GM21367 (cell line): Measurements from ENCODE around the gene SMCHD1.
"Not testable (repeated sequence)": the region's sequence is repeated elsewhere in the genome, so short reads cannot be mapped to it uniquely, and the experiment has no call there.

Source experiments
- ATAC-seq: cut with Tn5 transposase; IDR thresholded peaks from one replicate; pipeline ENCODE4 v1.9.1; 2021; ENCODE audit not compliant: unreplicated experiment

Gene SMCHD1

DNA sequence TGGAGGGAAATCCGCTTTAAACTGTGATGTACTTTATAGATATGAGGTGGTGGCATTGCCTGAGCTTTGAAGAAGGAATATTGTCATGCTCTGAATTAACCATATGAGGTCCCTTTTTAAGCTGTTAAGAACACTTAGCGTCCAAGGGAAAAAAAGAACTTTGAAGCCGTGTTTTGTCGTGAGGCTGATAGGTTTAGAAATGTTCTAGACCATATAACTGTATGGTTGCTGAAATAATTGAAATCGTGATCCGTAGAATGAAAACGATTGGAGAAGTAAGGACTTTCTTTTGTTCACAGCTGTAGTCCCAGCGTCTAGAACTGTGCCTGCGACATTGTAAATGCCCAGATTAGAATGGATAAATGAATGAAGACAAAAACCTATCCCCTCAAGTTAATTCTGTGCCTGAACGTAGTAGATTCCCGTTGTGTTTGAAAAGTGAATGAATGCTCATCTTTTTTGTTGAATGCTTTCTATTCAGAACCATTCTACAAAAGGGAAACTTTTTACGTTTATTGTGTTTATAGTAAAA, 1.5 kb downstream of the SMCHD1 start:
- no peak for ATAC-seq

DNA sequence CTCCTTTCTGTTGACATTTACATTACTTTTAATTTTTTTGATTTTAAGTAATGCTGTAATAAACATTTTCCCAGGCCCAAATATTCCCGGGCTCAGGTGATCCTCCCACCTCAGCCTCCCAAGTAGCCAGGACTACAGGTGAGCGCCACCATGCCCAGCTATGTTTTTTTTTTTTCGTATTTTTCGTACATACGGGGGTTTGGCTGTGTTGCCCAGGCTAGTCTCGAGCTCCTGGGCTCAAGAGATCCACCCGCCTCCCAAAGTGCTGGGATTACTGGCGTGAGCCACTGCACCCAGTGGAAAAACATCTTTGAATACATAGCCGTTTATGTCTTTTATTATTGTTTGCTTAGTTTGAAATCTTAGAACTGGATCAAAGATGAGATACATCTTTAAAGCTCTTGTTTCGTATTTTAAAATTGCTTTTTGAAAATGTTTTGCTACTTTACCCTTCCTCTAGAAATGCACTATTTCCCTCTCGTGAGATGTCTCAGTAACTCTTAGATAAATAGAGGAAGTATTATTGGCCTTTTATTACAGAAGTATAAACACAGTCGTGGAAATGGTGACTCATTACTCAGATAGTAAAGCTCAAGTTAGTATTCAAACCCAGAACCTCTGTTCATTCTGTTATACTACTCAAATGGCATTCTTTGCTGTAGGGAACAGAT, 2.4 kb downstream of the SMCHD1 start:
- no peak for ATAC-seq

DNA sequence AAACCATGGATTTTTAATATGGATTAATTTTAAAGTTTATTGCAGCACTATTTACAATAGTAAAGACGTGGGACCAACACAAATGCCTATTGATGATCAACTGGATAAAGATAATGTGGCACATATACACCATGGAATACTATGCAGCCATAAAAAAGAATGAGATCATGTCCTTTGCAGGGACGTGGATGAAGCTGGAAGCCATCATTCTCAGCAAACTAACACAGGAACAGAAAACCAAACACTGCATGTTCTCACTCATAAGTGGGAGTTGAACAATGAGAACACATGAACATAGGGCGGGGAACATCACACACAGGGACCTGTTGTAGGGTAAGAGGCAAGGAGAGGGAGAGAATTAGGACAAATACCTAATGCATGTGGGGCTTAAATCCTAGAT, 5.3 kb downstream of the SMCHD1 start:
- not testable (repeated sequence) for ATAC-seq

- ATAC-seq, result not testable (repeated sequence)
These were observed 6.8 kb downstream of the SMCHD1 start for GRCh38 chr18:2662288-2662687.

- no peak for ATAC-seq
These were observed 7.5 kb downstream of the SMCHD1 start for GRCh38 chr18:2662990-2663389.

- no peak for ATAC-seq
These were observed 16.9 kb downstream of the SMCHD1 start for GRCh38 chr18:2672410-2672809.

DNA sequence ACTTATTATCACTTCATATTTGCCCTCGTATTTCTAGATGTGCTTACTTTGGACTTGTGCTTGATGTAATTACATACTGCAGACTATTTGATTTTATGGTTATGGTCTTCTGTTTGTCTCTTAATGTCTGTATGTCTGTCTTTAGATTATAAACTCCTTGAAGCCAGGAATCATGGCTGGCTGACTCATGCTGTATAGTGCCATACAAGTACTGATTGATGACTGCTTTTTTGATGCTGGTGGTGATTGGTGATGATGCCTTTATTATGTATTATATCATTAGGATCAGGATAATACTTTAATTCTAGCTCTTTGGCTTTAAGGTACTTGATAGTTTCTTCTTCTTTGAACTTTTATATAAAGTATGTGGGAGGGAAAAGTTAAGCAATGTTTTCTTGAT, 17.3 kb downstream of the SMCHD1 start:
- no peak for ATAC-seq

DNA sequence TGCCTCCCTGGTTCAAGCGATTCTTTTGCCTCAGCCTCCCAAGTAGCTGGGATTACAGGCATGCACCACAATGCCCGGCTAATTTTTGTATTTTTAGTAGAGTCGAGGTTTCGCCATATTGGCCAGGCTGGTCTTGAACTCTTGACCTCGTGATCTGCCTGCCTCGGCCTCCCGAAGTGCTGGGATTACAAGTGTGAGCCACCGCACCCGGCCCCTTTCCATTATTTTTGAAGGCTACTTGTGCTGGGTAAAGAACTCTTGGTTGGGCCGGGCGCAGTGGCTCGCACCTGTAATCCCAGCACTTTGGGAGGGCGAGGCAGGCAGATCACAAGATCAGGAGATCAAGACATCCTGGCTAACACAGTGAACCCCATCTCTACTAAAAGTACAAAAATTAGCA, 23.4 kb downstream of the SMCHD1 start:
- ATAC-seq, result not testable (repeated sequence)

DNA sequence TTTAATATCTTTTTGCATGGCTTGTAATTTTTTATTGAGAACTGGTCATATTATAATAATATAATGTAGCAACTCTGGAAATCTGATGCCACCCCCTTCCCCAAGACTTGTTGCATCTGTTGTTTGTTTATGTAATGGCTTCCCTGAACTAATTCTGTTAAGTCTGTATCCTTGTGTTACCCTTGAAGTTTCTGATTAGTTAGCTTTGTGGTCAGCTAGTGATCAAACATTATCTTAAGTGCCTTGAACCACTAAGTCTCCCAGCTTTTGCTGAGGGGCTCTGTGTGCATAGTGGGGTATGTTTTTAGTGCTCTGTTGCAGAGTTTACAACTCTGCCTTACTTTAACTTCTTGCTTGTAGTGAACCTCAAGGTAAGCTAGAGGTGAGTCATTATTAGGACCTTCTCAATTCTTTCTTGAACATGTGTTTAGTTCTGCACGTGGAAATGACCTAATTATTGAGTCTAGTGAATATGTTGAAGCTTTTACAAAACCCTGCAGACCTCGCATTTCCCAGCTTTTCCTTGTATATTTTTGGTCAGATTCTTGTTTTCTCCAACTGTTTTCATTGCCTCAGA, 24.8 kb downstream of the SMCHD1 start:
- ATAC-seq, result no peak

GRCh38 chr18:2681993-2682603, 26.6 kb downstream of the SMCHD1 start:
- ATAC-seq, result no peak

GRCh38 chr18:2683055-2683454, 27.5 kb downstream of the SMCHD1 start:
- no peak for ATAC-seq

- no peak for ATAC-seq
These were observed 30.9 kb downstream of the SMCHD1 start for GRCh38 chr18:2686349-2686968.

DNA sequence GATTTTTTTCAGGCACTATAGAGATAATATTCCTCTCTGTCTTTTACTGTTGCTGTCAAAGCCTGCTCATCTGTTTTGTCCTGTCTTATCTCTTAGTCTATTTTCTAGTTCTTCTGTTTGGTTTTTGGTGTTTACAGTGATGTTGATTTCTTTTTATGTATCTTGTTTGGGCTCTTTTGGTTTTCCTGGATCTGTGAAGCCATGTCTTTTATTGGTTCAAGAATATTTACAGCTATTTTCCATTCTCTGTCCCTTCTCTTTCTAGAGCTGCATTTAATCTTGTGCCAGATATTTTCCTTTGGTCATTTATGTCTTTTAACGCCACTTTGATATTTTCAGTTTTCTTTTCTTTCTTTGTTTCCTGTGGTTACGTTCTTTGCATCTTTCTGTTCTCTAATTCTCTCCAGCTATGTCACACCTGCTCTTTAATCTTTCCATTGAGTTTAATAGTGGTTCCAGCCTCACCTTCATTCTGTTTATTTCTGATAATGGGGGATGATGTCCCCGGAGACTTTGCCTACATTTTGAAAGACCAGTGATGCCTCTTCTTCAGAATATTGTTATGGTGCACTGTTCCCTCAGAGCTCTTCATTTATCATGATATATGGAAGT, 32.0 kb downstream of the SMCHD1 start:
- peak; percentile 59 for ATAC-seq

DNA sequence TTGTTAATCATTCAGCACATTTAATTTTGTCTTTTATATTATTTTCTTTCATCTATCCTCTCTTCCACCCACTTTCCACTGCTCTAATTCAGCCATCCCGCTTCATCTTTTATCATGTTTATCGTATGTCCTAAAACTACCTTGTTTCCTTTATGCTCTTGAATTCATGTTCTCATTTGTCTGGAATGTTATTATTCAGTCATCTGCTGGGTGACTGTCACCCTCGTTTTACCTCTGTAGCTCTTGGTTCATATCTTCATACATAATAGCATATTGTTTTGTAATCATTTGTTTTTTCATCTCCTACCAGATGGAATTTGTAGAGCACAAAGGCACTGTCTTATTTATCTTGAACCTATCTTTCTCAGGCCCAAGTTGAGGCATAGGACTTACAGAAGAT, 37.0 kb downstream of the SMCHD1 start:
- no peak for ATAC-seq

DNA sequence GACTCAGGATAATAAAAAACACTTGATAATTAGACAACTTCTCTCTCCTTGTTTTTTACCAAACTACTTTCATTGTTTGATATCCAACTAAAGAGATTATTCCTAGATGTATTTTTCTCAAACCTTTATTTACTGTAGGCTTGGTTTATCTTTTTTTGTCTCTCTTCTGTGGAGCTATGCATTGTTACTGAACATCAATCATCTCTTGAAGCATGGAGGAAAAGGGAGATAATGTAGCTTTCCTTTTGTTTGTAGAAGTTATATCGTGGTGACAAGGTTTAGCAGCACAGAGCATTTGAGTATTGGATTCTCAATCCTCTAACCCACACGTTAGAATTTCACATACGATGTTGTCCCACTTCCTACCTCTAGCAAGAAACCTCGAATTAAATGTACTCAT, 41.7 kb downstream of the SMCHD1 start:
- ATAC-seq, result no peak

- no peak for ATAC-seq
These were observed 43.5 kb downstream of the SMCHD1 start for GRCh38 chr18:2699001-2699400.

DNA sequence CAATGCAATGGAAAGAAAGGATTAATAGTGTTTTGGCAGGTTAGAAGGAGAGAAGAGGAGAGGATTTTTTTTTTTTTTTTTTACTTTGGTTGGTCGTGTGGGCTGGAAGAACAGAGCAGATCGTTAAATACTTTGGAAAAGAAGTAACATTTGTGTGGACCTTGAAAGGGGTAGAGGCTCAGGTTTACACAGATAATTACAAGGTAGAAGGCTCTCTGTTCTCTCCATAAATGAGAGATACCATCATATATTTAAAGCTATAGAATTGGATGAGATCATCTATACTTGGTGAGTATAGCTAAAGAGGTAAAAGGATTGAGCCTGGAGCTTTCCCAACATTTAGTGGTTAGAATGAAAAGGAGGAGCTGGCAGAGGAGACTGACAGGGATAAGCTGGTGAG, 49.0 kb downstream of the SMCHD1 start:
- no peak for ATAC-seq

DNA sequence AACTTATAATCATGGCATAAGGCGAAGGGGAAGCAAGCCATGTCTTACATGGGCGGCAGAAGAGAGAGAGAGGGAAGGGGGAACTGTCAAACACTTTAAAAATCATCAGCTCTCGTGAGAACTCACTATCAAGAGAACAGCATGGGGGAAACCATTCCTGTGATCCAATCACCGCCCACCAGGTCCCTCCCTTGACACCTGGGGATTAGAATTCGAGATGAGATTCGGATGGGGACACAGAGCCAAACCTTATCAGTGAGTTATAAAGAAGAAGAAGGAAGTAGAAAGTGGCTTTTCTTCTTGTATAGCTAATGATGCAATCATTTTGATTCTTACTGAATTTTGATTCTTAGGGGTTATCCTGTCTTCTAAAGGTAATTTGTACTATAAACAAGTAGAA, 51.4 kb downstream of the SMCHD1 start:
- ATAC-seq, result no peak

GRCh38 chr18:2707551-2708168, 52.1 kb downstream of the SMCHD1 start:
- ATAC-seq, result no peak

DNA sequence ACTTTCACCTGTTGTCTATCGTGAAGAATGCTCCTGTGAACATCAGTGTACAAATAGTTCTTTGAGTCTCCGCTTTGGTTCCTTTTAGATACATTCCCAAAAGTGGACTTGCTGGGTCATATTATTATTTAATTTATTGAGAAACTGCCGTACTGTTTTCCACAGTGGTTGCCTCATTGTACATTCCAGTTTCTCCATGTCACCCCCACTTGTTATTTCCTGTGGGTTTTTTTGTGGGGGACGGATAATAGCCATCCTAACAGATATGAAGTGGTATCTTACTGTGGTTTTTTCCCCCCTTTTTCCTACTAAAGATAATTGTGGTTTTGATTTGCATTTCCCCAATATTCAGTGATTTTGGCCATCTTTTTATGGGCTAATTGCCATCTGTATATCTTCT, 53.8 kb downstream of the SMCHD1 start:
- ATAC-seq, result no peak

DNA sequence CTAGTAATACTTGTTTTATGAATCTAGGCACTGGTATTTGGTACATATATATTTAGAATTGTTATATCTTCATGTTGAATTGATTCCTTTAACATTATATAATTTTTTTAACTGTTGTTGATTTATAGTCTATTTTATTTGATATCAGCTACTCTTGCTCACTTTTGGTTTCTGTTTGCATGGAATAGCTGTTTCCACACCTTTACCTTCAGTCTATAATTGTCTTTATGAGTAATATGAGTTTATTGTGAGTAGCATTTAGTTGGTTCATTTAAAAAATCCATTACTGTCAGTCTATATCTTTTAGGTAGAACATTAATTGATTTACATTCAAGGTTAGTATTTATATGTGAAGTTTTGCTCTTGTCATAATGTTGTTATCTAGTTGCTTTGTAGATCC, 58.6 kb downstream of the SMCHD1 start:
- no peak for ATAC-seq
